K562 (cell line): ENCODE results near the gene BRMS1. TPM values are rescaled to one million over a fixed set of nuclear protein-coding genes. Genes with fewer than 3 reads are reported as not detected.
A peak's percentile ranks its signal among the peaks of the same experiment; 100 is the strongest.

ENCODE experiments used
- ATAC-seq: fragments of 200-7000 bp; cut with Tn5 transposase; 3 replicates; pipeline ENCODE4 v1.9.1; 2020; ENCODE audit warnings: moderate library complexity
- BruUV-seq: library from RNA; stranded (reverse); fragments of 400-500 nt; replicated peaks from 2 replicates; lab custom pipeline; 2021; lab: Mats Ljungman, UMichigan
- CTCF ChIA-PET: fragments of 300-600 bp; formaldehyde crosslinking; extraction: SDS; loops from one replicate; lab custom pipeline; 2021; ENCODE audit warnings: low intra/inter-chr PET ratio; lab: Yijun Ruan, JAX
- POLR2A ChIA-PET: fragments of 300-600, 350-650 bp; sonication (Branson Sonifier 250); formaldehyde crosslinking; extraction: SDS; loops from one replicate; lab custom pipeline; 2021; ENCODE audit warnings: antibody characterized with exemption, inconsistent platforms; lab: Yijun Ruan, JAX
- DNase-seq, 4 experiments: peaks; one replicate each; pipeline versions ENCODE4 v3.0.0 to v3.0.0-alpha.2; 2011 to 2018; ENCODE audit warnings: low spot score in 3 of 4, mixed read lengths in 3 of 4; ENCODE audit errors: extremely low read depth in 1 of 4
- FAIRE-seq: peaks from 2 replicates; lab custom pipeline; 2011; peaks lifted over from hg19 to GRCh38; lab: Jason Lieb, UNC
- H2AFZ ChIP-seq: 2 replicates; pipeline ENCODE4 v1.6.0; 2011; ENCODE audit warnings: low read depth, low read length, control low read depth, inconsistent platforms
- H3K27ac ChIP-seq: fragments of 200-600 bp; 3 replicates; pipeline ENCODE4 v1.8.0; 2011; ENCODE audit warnings: low read depth, mild to moderate bottlenecking, control low read depth, inconsistent platforms, low read length, moderate library complexity, mixed read lengths; ENCODE audit errors: extremely low read depth
- H3K27me3 ChIP-seq, 2 experiments: fragments of 300-600 bp in 1 of 2; 2 replicates in 1 of 2; 3 replicates in 1 of 2; pipeline versions ENCODE4 v1.6.0 to v1.8.0; 2011; ENCODE audit warnings: inconsistent platforms in 2 of 2, low read length in 2 of 2, mild to moderate bottlenecking in 1 of 2, mixed read lengths in 1 of 2, moderate library complexity in 1 of 2; ENCODE audit not compliant: control insufficient read depth in 2 of 2, insufficient read depth in 2 of 2
- H3K36me3 ChIP-seq: fragments of 300-600 bp; 3 replicates; pipeline ENCODE4 v1.8.0; 2011; ENCODE audit warnings: mild to moderate bottlenecking, low read length, inconsistent platforms; ENCODE audit not compliant: control insufficient read depth, insufficient read depth
- H3K4me1 ChIP-seq, 2 experiments: fragments of 200-600 bp in 1 of 2; replicated peaks in 1 of 2; 2 replicates in 1 of 2; 3 replicates in 1 of 2; pipeline versions ENCODE4 v1.5.1 to v1.8.0; 2011; ENCODE audit warnings: inconsistent platforms in 2 of 2, low read length in 2 of 2, mild to moderate bottlenecking in 1 of 2, mixed read lengths in 1 of 2, moderate library complexity in 1 of 2; ENCODE audit not compliant: control insufficient read depth in 2 of 2, insufficient read depth in 2 of 2
- H3K4me2 ChIP-seq: 2 replicates; pipeline ENCODE4 v1.6.1; 2011; ENCODE audit warnings: low read length, control low read depth, inconsistent platforms, mixed read lengths; ENCODE audit not compliant: insufficient read depth
- H3K4me3 ChIP-seq: fragments of 200-600 bp; sonication (generic), shearing (Covaris generic); 2 replicates; pipeline ENCODE4 v1.5.1; 2016; ENCODE audit warnings: control low read depth, inconsistent platforms
- H3K79me2 ChIP-seq: fragments of 200-600 bp; 3 replicates; pipeline ENCODE4 v1.8.0; 2011; ENCODE audit warnings: low read length, inconsistent platforms; ENCODE audit not compliant: control insufficient read depth, insufficient read depth
- H3K9ac ChIP-seq, 2 experiments: 2 replicates each; pipeline versions ENCODE4 v1.6.0 to v1.6.1; 2011; ENCODE audit warnings: low read depth in 2 of 2, low read length in 2 of 2, control low read depth in 1 of 2, inconsistent platforms in 1 of 2, mild to moderate bottlenecking in 1 of 2, mixed read lengths in 1 of 2; ENCODE audit not compliant: insufficient read depth in 1 of 2
- H3K9me1 ChIP-seq: one replicate; pipeline ENCODE4 v1.6.0; 2011; ENCODE audit warnings: inconsistent platforms, mild to moderate bottlenecking, low read length, moderate library complexity; ENCODE audit not compliant: control insufficient read depth, insufficient read depth
- H3K9me3 ChIP-seq: replicated peaks from 2 replicates; pipeline ENCODE4 v1.5.1; 2011; ENCODE audit warnings: low read depth, low read length, inconsistent platforms; ENCODE audit not compliant: control insufficient read depth, insufficient read depth
- H4K20me1 ChIP-seq: replicated peaks from 2 replicates; pipeline ENCODE4 v1.6.1; 2011; ENCODE audit warnings: low read length, inconsistent platforms, mixed read lengths; ENCODE audit not compliant: control insufficient read depth, insufficient read depth
- HMG20B ChIP-seq: fragments of 250-450 bp; sonication (Bioruptor Pico); IDR thresholded peaks from 2 replicates; pipeline ENCODE4 v1.5.0; 2021; ENCODE audit warnings: mild to moderate bottlenecking
- ZBTB7A ChIP-seq: IDR thresholded peaks from 2 replicates; pipeline ENCODE4 v1.6.1; 2011; ENCODE audit warnings: low read depth, mild to moderate bottlenecking, low read length, moderate library complexity, borderline replicate concordance; ENCODE audit not compliant: control insufficient read depth
- ZNF277 ChIP-seq: fragments of 250-450 bp; sonication (Bioruptor Pico); IDR thresholded peaks from 2 replicates; pipeline ENCODE4 v1.8.0; 2022; ENCODE audit warnings: inconsistent platforms, mild to moderate bottlenecking, moderate library complexity, borderline replicate concordance
- WGBS: fragments of 100-300 bp; shearing (Covaris generic); methylation state at CpG from one replicate; pipeline ENCODE4 v1.1.6; 2016; ENCODE audit warnings: low coverage, mixed read lengths; ENCODE audit not compliant: insufficient coverage; ENCODE audit errors: missing lambda C conversion rate; 5-methylcytosine and 5-hydroxymethylcytosine counted together
- in situ Hi-C: fragments of 300-500 bp; cut with MboI; formaldehyde crosslinking; loops from 4 replicates; pipeline ENCODE4 v1.15.0; 2018; ENCODE audit warnings: inconsistent platforms, mixed read lengths
- intact Hi-C: fragments of 100-400 bp; cut with micrococcal nuclease; formaldehyde crosslinking; loops from 2 replicates; pipeline ENCODE4 v1.14.2; 2022
- polyA plus RNA-seq, 8 experiments: library from polyadenylated mRNA; depleted of rRNA in 4 of 8; stranded (reverse) in 5 of 8; unstranded in 3 of 8; fragments of >200 nt; fragmentation: Nextera tagmentation in 2 of 8; fragmentation: Illumina TruSeq in 1 of 8; extraction: Ambion mirVana in 2 of 8; extraction: Trizol in 1 of 8; gene quantifications; 2 replicates each; pipeline versions ENCODE4 v1.2.1 to v1.2.3, GENCODE V29; 2011 to 2014; ENCODE audit warnings: inconsistent platforms in 1 of 8, missing spikeins in 1 of 8
- total RNA-seq, 7 experiments: library from RNA; depleted of rRNA in 6 of 7; stranded (reverse); fragments of >200 nt in 6 of 7; fragmentation: Illumina TruSeq in 2 of 7; extraction: Trizol in 2 of 7; gene quantifications; 2 replicates each; pipeline versions ENCODE4 v1.2.1 to v1.2.3, GENCODE V29; 2011 to 2021; ENCODE audit warnings: low replicate concordance in 1 of 7
- TF ChIP-seq, protein P1 (sequence below): sonication (generic); formaldehyde crosslinking; IDR thresholded peaks from 2 replicates; pipeline ENCODE4 v1.8.0; 2022; ENCODE audit warnings: missing genetic modification reagents, mild to moderate bottlenecking, moderate library complexity, borderline replicate concordance

The BRMS1 gene
- total and polyA plus RNA-seq, 9 of the 15 experiments (the other 6 are each of a cell fraction or from before 2014, with no cell fraction given), result 2.2 to 78.8 (median 33.4) TPM

- peak overlapping the region; percentile 54; the same call in 1 of the 2 replicates for H2AFZ ChIP-seq
- intact Hi-C loops (no loop called here), in situ Hi-C loops (loop anchor here (5.0 kb wide), 1 partner anchor 109 kb away; no protein-coding TSS in a partner anchor)
- FAIRE-seq (no peak), ATAC-seq (no peak), DNase-seq (peak in 2 of 4 experiments; percentile 48 to 70)
- no peaks in the 10 kb centered on the region for H3K27me3 ChIP-seq
- ChIA-PET CTCF (interaction anchor here (2.9 to 3.1 kb wide), 2 partner anchors 15 to 104 kb away, joined by 16 to 37 read pairs; no protein-coding TSS in a partner anchor), POLR2A (interaction anchor here (0.6 to 0.7 kb wide), 4 partner anchors 10 to 316 kb away, joined by 3 read pairs; partner anchors contain the start of gene RIN1)
- H3K4me1 ChIP-seq, result peaks cover 20 to 63% of the 10 kb centered on the region in 2 experiments; a peak in 4 of 5 replicates
- H3K4me3 ChIP-seq, result no peak overlapping the region
- no peaks in the 10 kb centered on the region for H3K79me2 ChIP-seq
- H4K20me1 ChIP-seq, result no peaks in the 10 kb centered on the region
- no peak overlapping the region for H3K27ac ChIP-seq
- peaks cover 4% of the 10 kb centered on the region for H3K9me1 ChIP-seq
- H3K9me3 ChIP-seq, result no peaks in the 10 kb centered on the region
- no peak overlapping the region for H3K4me2 ChIP-seq
- no TSS peak for BruUV-seq
- no peaks in the 10 kb centered on the region for H3K36me3 ChIP-seq
- 57% methylated on average over 10 of the region's 21 CpGs for WGBS
- peak overlapping the region in 1 of 2 experiments; percentile 76; a peak in 2 of 4 replicates for H3K9ac ChIP-seq
- TF ChIP-seq HMG20B (CRISPR knock-in tag) (no peak), ZNF277 (CRISPR knock-in tag) (no peak), ZBTB7A (peak; percentile 67; the same call in 1 of the 2 replicates)
- TF ChIP-seq, protein P1, sequence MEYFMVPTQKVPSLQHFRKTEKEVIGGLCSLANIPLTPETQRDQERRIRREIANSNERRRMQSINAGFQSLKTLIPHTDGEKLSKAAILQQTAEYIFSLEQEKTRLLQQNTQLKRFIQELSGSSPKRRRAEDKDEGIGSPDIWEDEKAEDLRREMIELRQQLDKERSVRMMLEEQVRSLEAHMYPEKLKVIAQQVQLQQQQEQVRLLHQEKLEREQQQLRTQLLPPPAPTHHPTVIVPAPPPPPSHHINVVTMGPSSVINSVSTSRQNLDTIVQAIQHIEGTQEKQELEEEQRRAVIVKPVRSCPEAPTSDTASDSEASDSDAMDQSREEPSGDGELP (CRISPR knock-in tag), result 0 out of 2 replicates have a peak, but pooled peaks have one; percentile 13
Measured at GRCh38 chr11:66326261-66327111, 18.4 kb downstream of the BRMS1 start.
